Central memory CD4-positive, alpha-beta T cell (primary cell): Measurements from ENCODE around the gene HOXB7.
A peak's percentile ranks its signal among the peaks of the same experiment; 100 is the strongest.

Experiments
- DNase-seq: peaks from one replicate; pipeline ENCODE4 v3.0.0; 2022

HOXB7 gene

GRCh38 chr17:48622857-48623256 lies 12.0 kb upstream of the HOXB7 start:
- no peak for DNase-seq

- DNase-seq, result no peak
Measured at GRCh38 chr17:48621410-48622392, 10.9 kb upstream of the HOXB7 start.

- no peak for DNase-seq
Measured at GRCh38 chr17:48620461-48621139, 9.8 kb upstream of the HOXB7 start.

DNA sequence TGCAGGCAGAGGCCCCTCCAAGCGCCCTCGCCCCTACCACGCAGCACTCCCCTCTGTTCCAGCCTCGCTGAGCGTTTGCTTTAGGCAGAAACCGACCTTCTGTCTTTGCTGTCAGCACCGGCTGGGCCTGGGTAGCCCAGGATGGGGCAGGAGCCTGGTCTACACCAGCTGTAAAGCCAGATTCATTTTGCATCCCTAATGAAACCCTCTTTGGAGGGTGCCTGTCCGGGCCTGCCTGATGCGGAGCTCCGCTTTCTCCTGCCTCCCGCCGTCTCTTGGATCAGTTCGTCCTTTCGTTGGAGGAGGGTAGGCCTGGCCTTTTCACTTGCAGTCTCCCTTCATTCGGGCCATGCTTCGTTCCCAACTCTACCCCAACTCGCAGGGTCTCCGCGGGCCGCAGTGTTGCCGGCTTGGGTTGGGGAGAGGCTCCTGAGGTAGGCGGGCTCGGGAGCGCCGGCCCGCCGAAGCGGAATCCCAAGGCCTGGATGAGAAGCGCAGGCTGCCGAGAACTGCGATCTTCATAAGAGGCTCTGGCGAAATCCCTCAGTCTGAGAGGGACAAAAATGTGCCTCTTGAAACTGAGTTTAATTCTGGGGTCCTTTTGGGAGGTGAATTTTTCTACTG lies 9.1 kb upstream of the HOXB7 start:
- DNase-seq, result no peak

GRCh38 chr17:48618256-48618896 lies 7.6 kb upstream of the HOXB7 start:
- peak; percentile 71 for DNase-seq

- no peak for DNase-seq
Measured at GRCh38 chr17:48617471-48618255, 6.8 kb upstream of the HOXB7 start.

- DNase-seq, result no peak
Measured at GRCh38 chr17:48616717-48617470, 6.1 kb upstream of the HOXB7 start.

DNA sequence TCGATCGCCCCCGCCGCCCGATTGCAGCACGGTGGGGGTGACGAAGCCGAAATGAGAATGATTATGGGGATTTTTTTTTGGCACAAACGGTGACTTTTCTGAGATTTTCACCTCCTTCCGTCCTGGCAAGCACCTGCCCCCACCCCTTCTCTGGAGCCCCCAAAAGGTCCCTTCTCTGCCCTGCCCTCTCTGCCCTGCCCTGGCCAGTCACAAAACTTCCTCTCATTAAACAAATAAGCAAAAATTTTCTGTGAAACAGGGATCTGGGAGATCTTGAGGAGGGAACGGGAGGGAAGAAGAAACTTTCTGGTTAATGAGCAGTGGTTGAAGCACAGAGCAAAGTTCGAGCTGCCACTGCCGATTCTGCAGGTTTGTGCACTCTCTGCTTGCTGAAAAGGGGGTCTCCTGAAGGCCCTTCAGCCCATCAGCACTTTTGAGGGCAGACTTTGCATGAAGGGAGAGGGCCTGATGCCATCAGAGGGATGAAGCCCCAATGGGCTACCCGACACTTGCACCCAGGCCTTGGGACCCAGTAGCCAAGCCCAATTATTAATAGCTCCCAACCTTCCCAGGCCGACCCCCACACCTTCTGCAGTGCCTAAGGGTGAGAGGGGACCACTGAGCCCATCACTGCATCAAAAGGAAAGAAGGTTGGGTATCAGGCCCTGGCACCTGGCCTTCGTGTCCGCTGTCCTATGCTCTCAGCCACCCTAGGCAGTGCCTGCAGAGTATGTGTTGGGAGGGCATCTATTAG lies 5.3 kb upstream of the HOXB7 start:
- no peak for DNase-seq

DNA sequence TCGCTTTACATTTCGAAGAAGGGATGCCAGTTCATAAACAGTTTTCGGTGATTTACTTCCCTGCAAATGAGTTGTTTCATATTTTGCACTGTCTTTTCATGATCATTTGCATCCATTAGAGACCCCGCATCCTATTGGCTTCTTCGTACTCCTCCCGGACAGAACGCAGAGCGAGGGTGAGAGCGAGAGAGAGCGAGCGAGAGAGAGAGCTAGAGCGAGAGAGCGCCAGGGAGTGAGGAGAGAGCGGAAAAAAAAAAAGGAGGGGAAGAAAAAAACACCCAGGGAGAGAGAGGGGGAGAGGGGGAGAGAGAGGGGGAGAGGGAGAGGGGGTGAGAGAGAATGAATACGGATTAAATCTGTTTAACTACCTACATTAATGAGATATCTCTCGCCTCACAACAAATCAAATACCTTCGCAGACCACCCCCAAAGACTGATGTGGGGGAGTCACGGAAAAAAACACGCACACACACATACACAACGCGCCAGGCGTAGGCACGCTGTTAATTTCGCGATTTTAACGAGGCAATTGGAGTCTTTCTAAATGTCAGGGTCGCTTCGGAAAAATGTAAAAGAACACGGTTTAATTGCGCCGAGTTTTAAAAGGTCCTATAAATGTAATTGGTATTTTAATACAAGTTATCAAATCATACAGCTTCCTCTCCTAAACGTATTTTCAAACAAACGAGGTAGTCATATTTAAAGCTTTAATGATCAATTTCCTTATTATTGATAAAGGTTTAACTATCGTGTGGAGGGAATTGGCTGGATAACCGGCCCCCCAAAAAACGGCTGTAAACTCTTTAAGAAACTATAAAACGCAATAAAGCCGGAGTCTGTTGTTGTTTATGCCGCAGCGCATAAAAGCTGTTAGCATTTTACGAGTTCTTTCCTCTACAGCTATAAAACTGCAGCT lies 4.5 kb upstream of the HOXB7 start, which contains the start of gene HOXB8:
TSS of gene HOXB8 (minus strand) at position 246 of the 916 bp plus-strand sequence. CDS start 588 bp downstream, outside the sequence.
- no peak for DNase-seq

GRCh38 chr17:48613862-48614694 lies 3.3 kb upstream of the HOXB7 start:
- peak; percentile 21 for DNase-seq

DNA sequence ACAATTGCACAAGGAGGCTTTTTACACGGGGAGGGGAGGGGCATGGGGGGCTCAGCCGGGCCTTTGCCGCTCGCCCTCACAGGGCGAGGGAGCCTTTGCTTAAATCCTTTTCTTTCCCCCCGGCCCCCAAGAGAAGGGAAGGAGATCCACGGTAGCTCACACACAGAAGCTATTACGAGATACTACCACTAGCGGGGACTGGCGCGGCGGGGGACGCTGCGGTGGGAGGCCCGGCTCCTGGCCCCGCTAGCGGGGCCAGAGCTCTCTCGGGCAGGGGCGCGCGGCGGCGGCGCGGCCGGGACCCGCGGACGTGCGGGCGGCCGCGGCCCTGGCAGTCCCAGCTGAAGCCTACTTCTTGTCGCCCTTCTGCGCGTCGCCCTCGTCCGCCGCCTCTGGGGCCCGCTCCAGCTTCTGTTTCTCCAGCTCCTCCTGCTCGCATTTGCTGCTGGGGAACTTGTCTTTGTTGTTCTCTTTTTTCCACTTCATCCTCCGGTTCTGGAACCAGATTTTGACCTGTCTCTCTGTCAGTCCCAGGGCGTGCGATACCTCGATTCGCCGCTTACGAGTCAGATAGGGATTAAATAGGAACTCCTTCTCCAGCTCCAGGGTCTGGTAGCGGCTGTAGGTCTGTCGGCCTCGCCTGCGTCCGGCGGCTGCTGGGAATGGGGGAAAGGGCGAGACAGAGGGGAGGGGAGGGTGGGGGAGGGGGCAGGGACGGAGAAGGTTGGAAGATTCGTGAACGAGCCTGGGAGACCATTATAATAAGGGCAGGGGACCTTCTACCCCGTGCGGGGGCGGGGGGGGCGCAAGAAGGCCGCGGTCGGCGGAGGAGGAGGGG lies 2.3 kb upstream of the HOXB7 start:
- peak; percentile 39 for DNase-seq

- DNase-seq, result no peak
Measured at GRCh38 chr17:48612456-48612853, 1.6 kb upstream of the HOXB7 start.

GRCh38 chr17:48611681-48612455 lies 1.1 kb upstream of the HOXB7 start:
- no peak for DNase-seq

DNA sequence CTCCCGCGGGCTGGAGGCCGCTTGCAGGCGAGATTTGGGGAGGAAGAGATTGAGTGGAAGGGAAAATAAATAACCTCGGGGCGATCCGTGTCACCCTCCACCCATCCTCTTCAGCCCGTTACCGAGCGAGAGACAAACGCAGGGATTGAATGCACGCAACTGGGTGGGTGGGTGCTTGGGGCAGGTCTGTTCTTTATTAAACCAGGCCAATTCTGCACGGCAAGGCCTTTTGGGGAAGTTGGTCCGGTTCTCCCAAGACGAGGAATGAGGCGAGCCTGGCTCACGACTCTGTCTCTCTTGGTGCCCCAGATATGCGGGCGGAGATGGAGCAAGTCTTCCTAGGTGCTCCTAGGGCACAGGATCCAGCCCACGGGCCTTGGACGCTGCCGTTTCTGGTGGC lies 396 bp upstream of the HOXB7 start:
- DNase-seq, result no peak

- DNase-seq, result no peak
Measured at GRCh38 chr17:48609759-48610281, 997 bp downstream of the HOXB7 start.

GRCh38 chr17:48609033-48609432 lies 1.8 kb downstream of the HOXB7 start:
- no peak for DNase-seq
